ENCODE measurements around the gene EFCAB11.

DNA sequence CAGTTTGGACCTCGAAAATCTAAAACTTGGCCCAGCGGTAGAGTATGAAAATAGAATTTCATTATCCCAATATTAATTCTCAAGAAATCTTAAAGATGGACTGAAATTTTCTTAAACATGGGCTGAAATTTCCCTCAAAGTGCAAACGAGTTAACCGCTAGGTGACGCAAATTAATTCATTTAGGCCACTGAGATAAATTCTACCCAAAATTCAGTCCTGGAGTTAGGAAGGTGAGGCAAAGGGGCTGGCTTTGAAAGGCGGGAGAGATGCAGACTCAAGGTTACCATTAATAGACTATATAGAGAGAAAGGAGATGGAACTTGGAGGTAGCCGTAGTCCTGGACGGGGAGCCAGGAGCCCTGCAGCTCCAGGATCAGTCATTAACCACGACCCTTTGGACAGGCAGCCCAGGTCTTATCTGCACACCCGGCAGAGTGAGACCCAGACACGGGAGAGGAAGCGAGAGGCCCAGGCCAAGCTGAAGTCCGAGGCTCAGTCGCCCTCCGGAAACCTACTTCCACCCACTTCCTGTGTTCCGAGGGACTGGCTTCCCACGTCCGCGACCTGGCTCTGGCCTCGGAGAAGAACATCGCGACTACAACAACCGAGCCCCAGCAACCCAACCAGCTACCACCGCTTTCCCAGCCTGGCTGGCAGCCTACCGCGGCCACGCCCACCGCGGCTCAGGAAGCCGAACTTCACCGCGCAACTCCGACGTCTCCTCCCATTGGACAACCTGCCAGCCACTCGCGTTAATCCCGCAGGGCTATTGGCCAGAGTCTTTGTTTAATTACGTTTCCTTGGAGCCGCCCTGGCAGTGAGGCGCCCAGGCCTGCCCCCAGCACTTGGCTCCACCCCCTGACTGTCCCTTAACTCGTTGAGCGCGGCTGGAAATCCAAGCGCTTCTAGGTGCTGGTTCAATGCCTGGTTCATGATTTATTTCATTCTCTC, at the start of gene EFCAB11:
- TF ChIP-seq, protein P1, sequence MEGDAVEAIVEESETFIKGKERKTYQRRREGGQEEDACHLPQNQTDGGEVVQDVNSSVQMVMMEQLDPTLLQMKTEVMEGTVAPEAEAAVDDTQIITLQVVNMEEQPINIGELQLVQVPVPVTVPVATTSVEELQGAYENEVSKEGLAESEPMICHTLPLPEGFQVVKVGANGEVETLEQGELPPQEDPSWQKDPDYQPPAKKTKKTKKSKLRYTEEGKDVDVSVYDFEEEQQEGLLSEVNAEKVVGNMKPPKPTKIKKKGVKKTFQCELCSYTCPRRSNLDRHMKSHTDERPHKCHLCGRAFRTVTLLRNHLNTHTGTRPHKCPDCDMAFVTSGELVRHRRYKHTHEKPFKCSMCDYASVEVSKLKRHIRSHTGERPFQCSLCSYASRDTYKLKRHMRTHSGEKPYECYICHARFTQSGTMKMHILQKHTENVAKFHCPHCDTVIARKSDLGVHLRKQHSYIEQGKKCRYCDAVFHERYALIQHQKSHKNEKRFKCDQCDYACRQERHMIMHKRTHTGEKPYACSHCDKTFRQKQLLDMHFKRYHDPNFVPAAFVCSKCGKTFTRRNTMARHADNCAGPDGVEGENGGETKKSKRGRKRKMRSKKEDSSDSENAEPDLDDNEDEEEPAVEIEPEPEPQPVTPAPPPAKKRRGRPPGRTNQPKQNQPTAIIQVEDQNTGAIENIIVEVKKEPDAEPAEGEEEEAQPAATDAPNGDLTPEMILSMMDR (IDR thresholded peaks at IDR 0.05) = no peak
- no peak for TF ChIP-seq POLR2A (IDR thresholded peaks at IDR 0.05)
- peak; percentile 23 to 76 (median 33) for TF ChIP-seq POLR2AphosphoS5 (IDR thresholded peaks at IDR 0.05)

Measured in breast epithelium (tissue), 3 donors.